PC-3 (cell line): Measurements from ENCODE around the gene GLRX5. TPM values are rescaled to one million over a fixed set of nuclear protein-coding genes. Genes with fewer than 3 reads are reported as not detected.

Experiments used
- ATAC-seq: fragments of 200-7000 bp; cut with Tn5 transposase; 2 replicates; pipeline ENCODE4 v1.9.1; 2020; ENCODE audit warnings: mild to moderate bottlenecking, moderate library complexity
- BruUV-seq: library from RNA; stranded (reverse); fragments of 400-500 nt; replicated peaks from 2 replicates; lab custom pipeline; 2021; lab: Mats Ljungman, UMichigan
- CTCF ChIA-PET: fragments of 300-600 bp; sonication (Branson Sonifier 250); formaldehyde crosslinking; loops from one replicate; lab custom pipeline; 2022; ENCODE audit warnings: antibody characterized with exemption; lab: Charles Lee
- POLR2A ChIA-PET: fragments of 300-600 bp; sonication (Branson Sonifier 250); formaldehyde crosslinking; loops from one replicate; lab custom pipeline; 2022; ENCODE audit warnings: antibody characterized with exemption; ENCODE audit not compliant: unreplicated experiment; lab: Charles Lee
- DNase-seq: peaks from one replicate; pipeline ENCODE4 v3.0.0-alpha.2; 2015
- H2AFZ ChIP-seq: fragments of 300-600 bp; sonication (generic); 2 replicates; pipeline ENCODE4 v1.6.0; 2016; ENCODE audit warnings: antibody characterized with exemption, low read length
- H3F3A ChIP-seq: fragments of 300-600 bp; sonication (generic); one replicate; pipeline ENCODE4 v1.6.0; 2017; ENCODE audit warnings: antibody characterized with exemption, low read length, control low read depth, mild to moderate bottlenecking; ENCODE audit not compliant: unreplicated experiment
- H3K27ac ChIP-seq: fragments of 300-600 bp; sonication (generic); 2 replicates; pipeline ENCODE4 v1.5.1; 2016; ENCODE audit warnings: mild to moderate bottlenecking, low read length
- H3K27me3 ChIP-seq: fragments of 300-600 bp; sonication (generic); 2 replicates; pipeline ENCODE4 v1.6.1; 2016; ENCODE audit warnings: low read length, mixed read lengths
- H3K36me3 ChIP-seq: fragments of 300-600 bp; sonication (generic); 2 replicates; pipeline ENCODE4 v1.6.1; 2016; ENCODE audit warnings: low read depth, mixed run types, low read length, mixed read lengths
- H3K4me1 ChIP-seq: fragments of 300-600 bp; sonication (generic); 2 replicates; pipeline ENCODE4 v1.5.1; 2016; ENCODE audit warnings: low read length; ENCODE audit not compliant: insufficient read depth
- H3K4me2 ChIP-seq: fragments of 300-600 bp; sonication (generic); 2 replicates; pipeline ENCODE4 v1.6.0; 2016; ENCODE audit warnings: low read length
- H3K4me3 ChIP-seq: fragments of 300-600 bp; sonication (generic); 2 replicates; pipeline ENCODE4 v1.5.1; 2016; ENCODE audit warnings: mild to moderate bottlenecking, low read length, mixed read lengths
- H3K79me2 ChIP-seq: fragments of 300-600 bp; sonication (generic); 2 replicates; pipeline ENCODE4 v1.6.1; 2017; ENCODE audit warnings: low read length, mixed read lengths
- H3K9ac ChIP-seq: fragments of 300-600 bp; sonication (generic); 2 replicates; pipeline ENCODE4 v1.6.0; 2016; ENCODE audit warnings: mild to moderate bottlenecking, low read length
- H3K9me2 ChIP-seq: fragments of 300-600 bp; sonication (generic); replicated peaks from 2 replicates; pipeline ENCODE4 v1.6.1; 2016; ENCODE audit warnings: mixed run types, low read length, mixed read lengths
- H3K9me3 ChIP-seq: fragments of 300-600 bp; sonication (generic); 2 replicates; pipeline ENCODE4 v1.6.1; 2016; ENCODE audit warnings: low read length, mixed read lengths
- H4K20me1 ChIP-seq: fragments of 300-600 bp; sonication (generic); 2 replicates; pipeline ENCODE4 v1.6.1; 2016; ENCODE audit warnings: low read length, mixed read lengths
- EZH2 ChIP-seq: fragments of 300-600 bp; sonication (generic); IDR thresholded peaks from one replicate; pipeline ENCODE4 v1.6.1; 2017; ENCODE audit warnings: antibody characterized with exemption, mild to moderate bottlenecking, low read length; ENCODE audit not compliant: unreplicated experiment
- EZH2phosphoT487 ChIP-seq: fragments of 300-600 bp; sonication (generic); IDR thresholded peaks from 2 replicates; pipeline ENCODE4 v1.6.1; 2018; ENCODE audit warnings: mild to moderate bottlenecking, antibody characterized with exemption, low read length, borderline replicate concordance
- intact Hi-C: fragments of 100-400 bp; cut with micrococcal nuclease; formaldehyde crosslinking; loops from 2 replicates; pipeline ENCODE4 v1.9.0; 2023
- total RNA-seq: library from RNA; depleted of rRNA; stranded (reverse); fragments of >200 nt; gene quantifications from 2 replicates; pipeline ENCODE4 v1.2.3, GENCODE V29; 2014
- TF ChIP-seq, protein P1 (sequence below): fragments of 300-600 bp; sonication (generic); conservative IDR thresholded peaks from 2 replicates; pipeline ENCODE4 v1.5.1; 2017; ENCODE audit warnings: antibody characterized with exemption, low read depth, mild to moderate bottlenecking, low read length

GLRX5 gene
- total RNA-seq, 1 experiment from 2014 or later = 60.0 TPM

DNA sequence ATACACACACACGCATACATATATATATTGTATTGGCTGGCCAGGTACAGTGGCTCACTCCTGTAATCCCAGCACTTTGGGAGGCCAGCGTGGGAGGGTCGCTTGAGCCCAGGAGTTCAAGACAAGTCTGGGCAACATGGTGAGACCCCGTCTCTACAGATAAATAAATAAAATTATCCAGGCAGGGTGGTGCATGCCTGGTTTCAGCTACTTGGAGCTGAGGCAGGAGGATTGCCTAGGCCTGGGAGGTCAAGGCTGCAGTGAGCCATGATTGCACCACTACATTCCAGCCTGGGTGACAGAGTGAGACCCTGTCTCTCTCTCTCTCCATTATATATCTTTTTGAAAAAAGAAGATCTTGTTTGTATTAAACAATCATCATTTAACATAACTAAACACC, 13.8 kb upstream of the GLRX5 start:
- intact Hi-C loops = no loop called here
- Histone ChIP-seq H3K4me3 (no peak overlapping the region), H3K4me1 (peaks cover 25% of the 10 kb centered on the region), H3K27me3 (no peaks in the 10 kb centered on the region), H3K36me3 (no peaks in the 10 kb centered on the region), H3K9ac (no peak overlapping the region), H3K4me2 (no peak overlapping the region), H2AFZ (no peak overlapping the region), H3F3A (no peaks in the 10 kb centered on the region), H3K79me2 (no peaks in the 10 kb centered on the region), H3K27ac (no peak overlapping the region), H4K20me1 (no peaks in the 10 kb centered on the region), H3K9me2 (no peaks in the 10 kb centered on the region), H3K9me3 (no peaks in the 10 kb centered on the region)
- DNase-seq (no peak), ATAC-seq (no peak)
- no peak for TF ChIP-seq EZH2phosphoT487
- TF ChIP-seq, protein P1, sequence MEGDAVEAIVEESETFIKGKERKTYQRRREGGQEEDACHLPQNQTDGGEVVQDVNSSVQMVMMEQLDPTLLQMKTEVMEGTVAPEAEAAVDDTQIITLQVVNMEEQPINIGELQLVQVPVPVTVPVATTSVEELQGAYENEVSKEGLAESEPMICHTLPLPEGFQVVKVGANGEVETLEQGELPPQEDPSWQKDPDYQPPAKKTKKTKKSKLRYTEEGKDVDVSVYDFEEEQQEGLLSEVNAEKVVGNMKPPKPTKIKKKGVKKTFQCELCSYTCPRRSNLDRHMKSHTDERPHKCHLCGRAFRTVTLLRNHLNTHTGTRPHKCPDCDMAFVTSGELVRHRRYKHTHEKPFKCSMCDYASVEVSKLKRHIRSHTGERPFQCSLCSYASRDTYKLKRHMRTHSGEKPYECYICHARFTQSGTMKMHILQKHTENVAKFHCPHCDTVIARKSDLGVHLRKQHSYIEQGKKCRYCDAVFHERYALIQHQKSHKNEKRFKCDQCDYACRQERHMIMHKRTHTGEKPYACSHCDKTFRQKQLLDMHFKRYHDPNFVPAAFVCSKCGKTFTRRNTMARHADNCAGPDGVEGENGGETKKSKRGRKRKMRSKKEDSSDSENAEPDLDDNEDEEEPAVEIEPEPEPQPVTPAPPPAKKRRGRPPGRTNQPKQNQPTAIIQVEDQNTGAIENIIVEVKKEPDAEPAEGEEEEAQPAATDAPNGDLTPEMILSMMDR = no peak
- no peak for TF ChIP-seq EZH2
- POLR2A ChIA-PET = no interaction called here
- CTCF ChIA-PET = no interaction called here
- BruUV-seq = no TSS peak

DNA sequence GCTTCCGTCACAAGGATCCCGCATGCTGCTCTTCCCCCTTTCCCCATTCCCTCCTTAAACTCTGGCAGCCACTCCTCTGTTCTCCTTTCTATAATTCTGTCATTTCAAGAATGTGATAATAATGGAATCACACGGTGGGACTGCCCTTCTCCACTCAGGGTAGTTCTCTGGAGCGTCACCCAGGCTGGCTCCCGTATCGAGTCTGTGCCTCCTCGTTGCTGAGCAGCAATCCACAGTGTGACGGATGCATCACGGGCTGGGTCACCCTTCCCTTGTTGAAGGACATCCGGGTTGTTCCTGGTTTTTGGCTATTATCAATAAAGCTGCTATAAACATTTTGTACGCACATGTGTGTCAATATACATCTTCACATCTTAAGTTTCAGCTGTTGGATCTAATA, 12.7 kb upstream of the GLRX5 start:
- Histone ChIP-seq H3K4me1 (peaks cover 27% of the 10 kb centered on the region), H3K9ac (no peak overlapping the region)
- POLR2A ChIA-PET = no interaction called here

DNA sequence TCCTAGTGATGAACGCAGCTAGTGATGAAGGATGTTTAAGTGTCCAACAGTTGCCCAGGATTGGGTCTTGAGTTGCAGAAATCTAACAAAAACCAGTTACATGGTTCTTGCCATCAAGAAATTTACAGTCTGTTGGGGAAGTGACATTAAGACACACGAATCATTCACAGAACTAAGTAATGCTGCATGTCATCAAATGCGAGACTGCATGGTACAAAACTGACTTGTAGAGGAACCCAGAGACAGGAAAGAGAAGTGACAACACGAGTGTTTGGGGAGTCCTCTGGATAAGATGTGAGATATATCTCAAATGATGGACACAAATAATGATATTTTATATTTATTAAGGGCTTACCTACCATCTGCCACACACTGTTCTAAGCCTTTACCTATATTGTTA, 12.3 kb upstream of the GLRX5 start:
- Histone ChIP-seq H3K4me2 (no peak overlapping the region), H3K27ac (no peak overlapping the region), H3K4me1 (peaks cover 31% of the 10 kb centered on the region), H3K79me2 (no peaks in the 10 kb centered on the region), H3K4me3 (no peak overlapping the region), H3K9me3 (no peaks in the 10 kb centered on the region), H4K20me1 (no peaks in the 10 kb centered on the region), H3K36me3 (no peaks in the 10 kb centered on the region), H3F3A (no peaks in the 10 kb centered on the region), H3K9me2 (no peaks in the 10 kb centered on the region), H2AFZ (no peak overlapping the region), H3K27me3 (no peaks in the 10 kb centered on the region), H3K9ac (no peak overlapping the region)
- CTCF ChIA-PET = no interaction called here
- POLR2A ChIA-PET = no interaction called here
- ATAC-seq (no peak), DNase-seq (no peak)
- TF ChIP-seq EZH2phosphoT487 (no peak), EZH2 (no peak)
- TF ChIP-seq, protein P1 = no peak
- no TSS peak for BruUV-seq
- intact Hi-C loops = no loop called here

More for the DNA sequence above, 12.7 kb upstream of the GLRX5 start:
- Histone ChIP-seq H3K36me3 (no peaks in the 10 kb centered on the region), H3K9me2 (no peaks in the 10 kb centered on the region), H2AFZ (no peak overlapping the region), H3K4me2 (no peak overlapping the region), H3K4me3 (no peak overlapping the region), H3K27me3 (no peaks in the 10 kb centered on the region), H3F3A (no peaks in the 10 kb centered on the region), H3K79me2 (no peaks in the 10 kb centered on the region), H3K27ac (no peak overlapping the region), H3K9me3 (no peaks in the 10 kb centered on the region), H4K20me1 (no peaks in the 10 kb centered on the region)
- intact Hi-C loops = no loop called here
- TF ChIP-seq EZH2phosphoT487 (no peak), EZH2 (no peak)
- TF ChIP-seq, protein P1 = no peak
- no peak for ATAC-seq
- no TSS peak for BruUV-seq
- DNase-seq = no peak
- CTCF ChIA-PET = no interaction called here
